T47D (cell line): ENCODE measurements around the gene AUTS2.

Experiments
- DNase-seq, 2 experiments: peaks; one replicate each; pipeline versions ENCODE4 v3.0.0 to v3.0.0-alpha.2; 2011 to 2012; ENCODE audit warnings: low read depth in 1 of 2, low spot score in 1 of 2
- JUND ChIP-seq: IDR thresholded peaks from 2 replicates; pipeline ENCODE4 v1.6.1; 2012; ENCODE audit warnings: low read depth
- in situ Hi-C: cut with HindIII; loops from 2 replicates; pipeline ENCODE4 v1.10.0; 2016; ENCODE audit warnings: low sequenced_read_pairs, low pct_unique_long_range_greater_than_20kb

Gene AUTS2

DNA sequence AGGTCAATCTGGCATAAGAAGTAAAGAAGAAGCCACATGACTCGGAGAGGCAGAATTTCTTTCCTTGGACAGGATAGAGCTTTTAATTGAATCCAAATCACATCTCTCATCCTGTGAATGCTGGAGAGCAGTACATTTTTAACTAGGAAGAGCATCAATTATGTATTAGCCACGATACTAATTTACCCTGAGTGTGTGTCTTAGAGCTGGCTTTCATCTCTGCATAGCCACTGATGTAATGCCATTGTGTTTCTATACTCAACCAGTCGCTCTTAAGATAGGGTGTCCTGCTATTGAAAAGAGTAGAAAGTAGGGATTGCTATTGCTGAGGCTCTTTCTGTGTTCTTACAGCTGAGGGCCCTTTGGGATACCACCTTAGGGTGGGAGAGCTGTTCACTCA is 280.3 kb downstream of the AUTS2 start:
- in situ Hi-C loops: no loop called here
- no peak for TF ChIP-seq JUND
- no peak for DNase-seq

DNA sequence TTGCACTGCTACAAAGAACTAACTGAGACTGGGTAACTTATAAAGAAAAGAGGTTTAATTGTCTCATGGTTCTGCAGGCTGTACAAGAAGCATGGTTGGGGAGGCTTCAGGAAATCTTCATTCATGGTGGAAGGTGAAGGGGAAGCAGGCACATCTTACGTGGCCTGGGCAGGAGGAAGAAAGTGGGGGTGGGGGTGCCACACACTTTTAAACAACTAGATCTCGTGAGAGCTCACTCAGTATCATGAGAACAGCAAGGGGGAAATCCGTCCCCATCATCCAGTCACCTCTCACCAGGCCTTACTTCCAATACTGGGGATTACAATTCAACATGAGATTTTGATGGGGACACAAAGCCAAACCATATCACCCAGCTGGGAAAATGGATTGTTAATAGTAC is 281.7 kb downstream of the AUTS2 start:
- TF ChIP-seq JUND: no peak
- DNase-seq: no peak
- in situ Hi-C loops: no loop called here

DNA sequence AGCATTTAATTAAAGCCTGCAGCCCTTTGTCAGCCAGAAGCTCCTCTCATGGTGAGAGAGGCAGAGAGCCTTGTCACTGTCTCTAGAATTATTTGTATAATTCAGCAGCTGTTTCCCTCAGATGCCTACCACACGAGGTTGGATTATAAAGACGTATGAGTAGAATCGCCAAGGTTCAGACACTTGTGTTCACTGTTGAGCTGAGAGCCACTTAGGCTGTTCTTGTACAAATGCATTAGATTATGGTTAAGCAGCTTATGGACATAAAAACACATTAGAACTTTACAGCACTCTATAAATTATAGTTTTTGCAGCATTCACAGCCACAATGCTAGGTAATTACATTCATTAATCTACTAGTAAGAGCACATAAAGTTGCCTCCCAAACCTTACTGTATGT is 282.6 kb downstream of the AUTS2 start:
- no peak for DNase-seq
- no peak for TF ChIP-seq JUND
- in situ Hi-C loops: no loop called here

DNA sequence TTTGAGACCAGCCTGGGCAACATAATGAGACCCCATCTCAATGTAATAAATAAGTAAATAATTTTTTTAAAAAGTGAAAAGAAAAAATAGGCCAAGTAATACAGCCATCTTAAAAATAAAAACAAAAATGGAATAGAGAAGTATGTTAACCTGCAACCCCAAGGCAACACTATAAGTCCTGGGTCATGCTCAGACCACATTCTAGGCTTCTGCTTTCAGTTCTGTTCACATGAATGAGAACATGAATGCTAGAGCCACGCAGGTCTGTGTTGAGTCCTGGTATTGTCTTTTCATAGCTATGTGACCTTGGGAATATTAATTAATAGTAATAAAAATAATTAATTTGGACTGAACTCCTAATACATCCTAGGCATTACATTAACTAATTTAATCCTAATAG is 284.0 kb downstream of the AUTS2 start:
- no peak for DNase-seq
- TF ChIP-seq JUND: no peak
- in situ Hi-C loops: no loop called here

DNA sequence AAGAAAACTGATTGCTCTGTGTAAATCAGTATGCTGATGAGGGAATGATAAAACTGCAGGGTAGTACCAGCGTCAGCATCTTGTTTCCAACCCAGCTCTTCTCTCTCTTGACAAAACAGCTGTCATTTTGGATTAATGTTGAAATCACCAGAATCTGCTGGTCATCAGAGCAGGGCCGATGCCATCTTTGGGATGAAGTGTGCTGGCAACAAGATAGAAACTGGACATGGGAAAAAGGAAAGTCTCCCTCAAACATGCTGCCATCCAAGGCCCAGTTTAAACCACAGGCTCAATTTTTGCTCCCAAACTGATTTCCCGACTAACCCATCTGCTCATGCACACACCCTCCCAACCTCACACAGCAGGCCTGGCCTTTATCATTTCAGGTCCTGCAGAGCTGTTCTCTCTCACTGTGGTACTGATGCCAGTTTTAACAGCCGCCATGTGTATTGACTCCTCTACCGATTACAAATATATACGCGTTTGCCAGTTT is 285.2 kb downstream of the AUTS2 start:
- in situ Hi-C loops: no loop called here
- TF ChIP-seq JUND: no peak
- no peak for DNase-seq

DNA sequence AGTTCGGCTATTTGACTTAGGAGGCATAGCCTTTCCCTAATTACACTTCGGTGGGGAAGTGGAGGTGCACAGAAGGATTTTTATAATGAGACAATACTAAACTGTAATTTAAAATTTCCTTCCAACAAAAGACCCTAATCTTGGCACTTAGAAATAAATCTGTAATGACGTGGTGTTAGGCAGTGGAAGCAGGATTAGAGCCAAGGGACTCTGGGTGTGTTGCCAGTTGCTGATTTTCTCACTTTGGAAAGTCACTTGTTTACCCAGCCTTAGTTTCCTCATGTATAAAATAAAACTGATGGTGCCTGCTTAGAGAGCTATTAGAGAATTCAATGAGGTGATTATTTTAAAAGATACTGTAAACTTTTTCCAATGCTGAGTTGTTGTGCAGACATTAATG is 287.2 kb downstream of the AUTS2 start:
- in situ Hi-C loops: no loop called here
- TF ChIP-seq JUND: no peak
- DNase-seq: no peak

DNA sequence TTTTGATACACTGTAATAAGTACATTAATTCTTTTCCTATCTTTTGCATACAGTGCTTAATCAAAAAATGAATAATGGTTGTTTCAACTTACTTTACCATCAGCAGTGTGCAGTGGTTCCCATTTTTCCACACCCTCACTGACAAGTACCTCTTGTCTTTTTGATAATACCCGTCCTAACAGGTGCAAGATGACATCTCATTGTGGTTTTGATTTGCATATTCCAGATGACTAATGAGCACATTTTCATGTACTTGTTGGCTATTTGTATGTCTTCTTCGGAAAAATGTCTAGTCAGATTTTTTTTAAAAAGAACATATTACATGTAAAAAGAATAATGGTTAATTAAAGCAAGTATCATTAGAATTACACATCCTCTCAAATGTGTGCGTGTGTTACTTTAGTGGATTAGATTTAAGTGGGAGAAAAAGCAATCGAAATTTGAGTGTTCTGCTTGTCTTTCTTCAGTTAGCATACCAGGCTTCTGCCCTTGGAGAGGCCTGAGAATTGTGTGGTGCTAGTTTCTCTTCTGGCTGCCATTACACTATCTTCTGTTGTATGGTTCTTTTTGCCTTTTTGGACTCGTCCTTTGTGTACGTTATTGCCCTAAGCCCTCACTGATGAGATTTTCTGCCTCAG is 291.2 kb downstream of the AUTS2 start:
- in situ Hi-C loops: no loop called here
- no peak for DNase-seq
- TF ChIP-seq JUND: no peak

DNA sequence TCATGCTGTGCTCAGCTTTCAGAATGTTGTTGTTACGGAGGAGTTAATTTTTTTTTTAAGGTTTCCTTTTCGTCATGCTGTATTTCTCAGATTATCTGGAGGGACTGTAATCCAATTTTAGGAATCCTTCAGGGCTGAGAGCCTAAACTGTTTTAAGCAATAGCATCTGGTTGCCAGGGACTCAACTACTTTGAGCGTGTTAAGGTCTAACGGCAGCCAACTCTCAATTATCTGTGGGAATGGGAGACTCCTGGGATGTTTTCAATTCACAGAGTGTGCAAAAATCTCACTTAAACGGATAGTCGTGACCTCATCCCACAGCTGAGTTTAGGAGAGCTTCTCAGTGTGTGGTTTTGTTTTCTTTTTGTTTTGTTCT is 291.7 kb downstream of the AUTS2 start:
- no peak for DNase-seq
- no peak for TF ChIP-seq JUND
- in situ Hi-C loops: no loop called here

DNA sequence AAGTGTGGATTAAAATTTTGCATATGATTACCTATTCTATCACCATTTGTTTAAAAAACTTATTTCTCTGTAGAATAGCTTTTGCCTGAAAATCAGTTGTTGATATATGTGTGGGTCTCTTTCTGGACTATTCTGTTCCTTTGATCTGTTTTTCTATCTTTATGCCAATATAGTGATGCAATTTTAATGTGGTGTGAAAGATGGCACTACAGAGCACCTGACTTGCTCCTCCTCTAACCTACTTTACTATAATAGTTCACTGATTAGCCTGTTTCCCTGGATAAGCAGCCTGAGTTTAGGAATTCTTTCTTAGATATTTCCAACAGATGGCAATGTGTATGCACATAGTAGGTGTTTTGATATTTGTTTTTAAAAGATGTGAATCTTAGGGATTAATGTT is 294.5 kb downstream of the AUTS2 start:
- no peak for TF ChIP-seq JUND
- in situ Hi-C loops: no loop called here
- no peak for DNase-seq

DNA sequence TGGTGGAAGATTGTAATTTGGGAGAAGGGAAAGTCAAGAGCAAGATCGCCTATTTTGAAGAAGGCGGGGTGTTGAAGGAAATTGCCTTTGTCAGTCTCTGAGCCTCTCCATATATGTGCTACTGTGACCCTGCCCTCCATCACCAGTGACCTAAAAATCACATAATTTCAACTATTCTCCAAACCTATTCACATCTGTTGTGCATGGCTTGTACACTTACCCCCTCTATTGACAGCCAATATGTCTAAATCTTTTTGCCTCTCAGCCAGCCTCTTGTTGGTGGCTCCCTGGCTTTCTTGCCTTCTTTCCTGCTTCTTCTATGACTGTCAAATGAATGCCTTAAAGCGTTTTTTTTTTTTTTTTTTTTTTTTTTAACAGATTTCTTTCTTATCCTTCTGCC is 295.6 kb downstream of the AUTS2 start:
- in situ Hi-C loops: no loop called here
- peak; percentile 21 to 56 for DNase-seq
- TF ChIP-seq JUND: no peak

DNA sequence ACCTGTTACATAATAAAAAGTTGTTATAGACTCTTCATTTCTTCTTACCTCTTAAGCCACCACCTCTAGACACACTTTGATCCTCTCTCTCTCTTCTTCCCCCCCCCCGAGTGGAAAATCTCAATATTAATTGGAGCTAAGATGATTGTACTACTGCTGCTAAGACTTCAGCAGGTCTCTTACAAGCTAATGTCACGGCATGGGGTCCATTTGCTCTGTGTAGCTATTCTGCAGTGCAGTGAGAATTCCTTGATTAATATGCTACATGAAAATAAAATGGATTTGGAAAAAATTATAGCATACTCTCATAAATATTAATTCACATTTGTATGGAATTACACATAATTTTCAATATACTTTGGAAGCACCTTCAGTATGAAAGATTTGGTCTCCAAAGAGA is 297.2 kb downstream of the AUTS2 start:
- DNase-seq: no peak
- in situ Hi-C loops: no loop called here
- TF ChIP-seq JUND: no peak

DNA sequence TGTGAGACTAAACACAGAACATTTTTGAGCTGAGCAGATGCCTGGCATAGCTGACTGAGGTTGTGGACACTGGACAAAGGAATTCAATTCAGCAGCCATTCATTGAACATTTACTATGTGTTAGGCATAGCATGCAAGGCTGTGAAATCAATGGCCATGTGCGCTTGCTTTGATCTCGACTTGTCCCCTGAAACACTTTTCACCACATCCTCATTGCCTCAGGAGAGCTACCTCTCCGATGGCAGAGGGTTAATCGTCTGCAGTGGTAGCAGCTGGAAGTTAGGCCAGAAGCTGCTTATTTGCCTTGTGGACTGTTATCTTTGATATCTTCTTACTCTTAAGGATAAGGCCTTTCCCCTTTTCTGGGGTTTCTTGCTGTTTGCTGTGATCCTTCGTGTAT is 297.8 kb downstream of the AUTS2 start:
- DNase-seq: no peak
- TF ChIP-seq JUND: no peak
- in situ Hi-C loops: no loop called here

DNA sequence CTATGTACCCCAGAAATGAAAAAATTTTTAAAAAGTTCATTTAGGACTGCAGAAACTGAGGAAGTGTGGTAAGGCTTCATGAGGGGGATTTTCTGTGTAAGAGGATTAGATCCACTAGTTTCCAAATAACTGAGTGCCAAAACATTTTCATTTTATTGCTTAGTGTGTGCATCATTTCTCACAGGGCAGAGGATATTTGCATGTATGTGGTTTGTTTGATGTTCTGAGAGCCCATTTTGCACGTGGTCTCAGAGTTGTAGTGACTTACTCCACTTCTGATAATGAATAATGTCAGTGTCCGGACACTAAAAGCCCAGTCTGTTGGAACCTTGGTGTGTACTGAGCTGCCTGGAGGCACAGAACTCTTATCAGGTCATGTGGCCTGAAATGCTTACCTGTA is 299.9 kb downstream of the AUTS2 start:
- in situ Hi-C loops: no loop called here
- no peak for DNase-seq
- no peak for TF ChIP-seq JUND

DNA sequence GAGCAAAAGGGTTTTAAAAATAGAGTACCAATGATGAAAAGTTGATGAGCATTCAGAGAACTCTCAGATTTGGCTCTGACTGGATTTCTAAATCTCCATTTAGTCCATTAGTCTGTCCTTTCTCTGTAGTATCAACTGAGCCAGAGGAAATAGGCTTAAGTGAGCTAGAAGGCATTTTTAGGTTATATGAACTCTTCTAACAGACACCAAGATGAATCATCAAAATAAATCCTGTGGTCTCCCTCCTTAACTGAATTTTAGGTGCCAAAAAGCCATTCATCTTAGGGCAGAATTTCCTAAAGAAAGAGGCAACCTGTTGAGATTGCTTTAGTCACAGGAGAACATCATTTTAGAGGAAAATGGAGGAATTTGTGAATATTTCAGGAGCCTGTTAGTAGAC is 305.1 kb downstream of the AUTS2 start:
- TF ChIP-seq JUND: no peak
- in situ Hi-C loops: no loop called here

More for the DNA sequence above, 305.1 kb downstream of the AUTS2 start:
- DNase-seq: no peak
